ENCODE measurements around the gene SPTBN4.

The SPTBN4 gene

GRCh38 chr19:40510526-40511115, 43.8 kb downstream of the SPTBN4 start:
- Histone ChIP-seq H3K36me3 (ENCODE audit: insufficient read depth, insufficient read length, low read length) (no peaks in the 10 kb centered on the region), H3K9me3 (ENCODE audit: insufficient read depth, low read length) (peaks cover 6% of the 10 kb centered on the region; the same call in 1 of the 2 replicates), H3K4me3 (ENCODE audit: insufficient read length, low read depth) (no peak overlapping the region), H3K27me3 (ENCODE audit: insufficient read depth, insufficient read length) (peaks cover 58% of the 10 kb centered on the region), H3K4me1 (ENCODE audit: insufficient read depth, insufficient read length) (peaks cover 4% of the 10 kb centered on the region), H3K9ac (ENCODE audit: insufficient read length, low read depth) (no peak overlapping the region)
- TF ChIP-seq YY1 (IDR thresholded peaks at IDR 0.05; ENCODE audit: insufficient read depth, insufficient read length) (no peak), SUZ12 (IDR thresholded peaks at IDR 0.05; ENCODE audit: extremely low read depth, insufficient read depth, insufficient read length) (no peak), ZNF274 (IDR thresholded peaks at IDR 0.05; ENCODE audit: low read depth, low read length) (no peak)
- DNase-seq (ENCODE audit: low read depth, low spot score): no peak

- no peak overlapping the region for H3K4me3 ChIP-seq (ENCODE audit: insufficient read length, low read depth)
- no peaks in the 10 kb centered on the region for H3K36me3 ChIP-seq (ENCODE audit: insufficient read depth, insufficient read length, low read length)
- peaks cover 6% of the 10 kb centered on the region; the same call in 1 of the 2 replicates for H3K9me3 ChIP-seq (ENCODE audit: insufficient read depth, low read length)
- peaks cover 4% of the 10 kb centered on the region for H3K4me1 ChIP-seq (ENCODE audit: insufficient read depth, insufficient read length)
- DNase-seq (ENCODE audit: low read depth, low spot score): no peak
- TF ChIP-seq SUZ12 (IDR thresholded peaks at IDR 0.05; ENCODE audit: extremely low read depth, insufficient read depth, insufficient read length) (no peak), YY1 (IDR thresholded peaks at IDR 0.05; ENCODE audit: insufficient read depth, insufficient read length) (no peak), ZNF274 (IDR thresholded peaks at IDR 0.05; ENCODE audit: low read depth, low read length) (no peak)
- peaks cover 53% of the 10 kb centered on the region for H3K27me3 ChIP-seq (ENCODE audit: insufficient read depth, insufficient read length)
- H3K9ac ChIP-seq (ENCODE audit: insufficient read length, low read depth): no peak overlapping the region
Measured at GRCh38 chr19:40511487-40511886, 44.7 kb downstream of the SPTBN4 start.

GRCh38 chr19:40512110-40512472, 45.3 kb downstream of the SPTBN4 start:
- Histone ChIP-seq H3K4me1 (ENCODE audit: insufficient read depth, insufficient read length) (peaks cover 4% of the 10 kb centered on the region), H3K4me3 (ENCODE audit: insufficient read length, low read depth) (no peak overlapping the region), H3K27me3 (ENCODE audit: insufficient read depth, insufficient read length) (peaks cover 53% of the 10 kb centered on the region), H3K36me3 (ENCODE audit: insufficient read depth, insufficient read length, low read length) (no peaks in the 10 kb centered on the region), H3K9ac (ENCODE audit: insufficient read length, low read depth) (peak overlapping the region; percentile 45), H3K9me3 (ENCODE audit: insufficient read depth, low read length) (peaks cover 6% of the 10 kb centered on the region; the same call in 1 of the 2 replicates)
- TF ChIP-seq ZNF274 (IDR thresholded peaks at IDR 0.05; ENCODE audit: low read depth, low read length): no peak
- TF ChIP-seq SUZ12 (IDR thresholded peaks at IDR 0.05; ENCODE audit: extremely low read depth, insufficient read depth, insufficient read length): no peak
- TF ChIP-seq YY1 (IDR thresholded peaks at IDR 0.05; ENCODE audit: insufficient read depth, insufficient read length): no peak
- DNase-seq (ENCODE audit: low read depth, low spot score): no peak

GRCh38 chr19:40512473-40513344, 45.9 kb downstream of the SPTBN4 start:
- H3K4me3 ChIP-seq (ENCODE audit: insufficient read length, low read depth): peak overlapping the region; percentile 30

GRCh38 chr19:40513345-40513678, 46.5 kb downstream of the SPTBN4 start:
- Histone ChIP-seq H3K27me3 (ENCODE audit: insufficient read depth, insufficient read length) (peaks cover 61% of the 10 kb centered on the region), H3K36me3 (ENCODE audit: insufficient read depth, insufficient read length, low read length) (no peaks in the 10 kb centered on the region), H3K9me3 (ENCODE audit: insufficient read depth, low read length) (peaks cover 6% of the 10 kb centered on the region; the same call in 1 of the 2 replicates), H3K4me3 (ENCODE audit: insufficient read length, low read depth) (no peak overlapping the region), H3K4me1 (ENCODE audit: insufficient read depth, insufficient read length) (peaks cover 4% of the 10 kb centered on the region), H3K9ac (ENCODE audit: insufficient read length, low read depth) (no peak overlapping the region)
- no peak for TF ChIP-seq ZNF274 (IDR thresholded peaks at IDR 0.05; ENCODE audit: low read depth, low read length)
- TF ChIP-seq YY1 (IDR thresholded peaks at IDR 0.05; ENCODE audit: insufficient read depth, insufficient read length): no peak
- TF ChIP-seq SUZ12 (IDR thresholded peaks at IDR 0.05; ENCODE audit: extremely low read depth, insufficient read depth, insufficient read length): no peak
- DNase-seq (ENCODE audit: low read depth, low spot score): no peak

More at GRCh38 chr19:40512473-40513344, 45.9 kb downstream of the SPTBN4 start:
- Histone ChIP-seq H3K27me3 (ENCODE audit: insufficient read depth, insufficient read length) (peaks cover 58% of the 10 kb centered on the region), H3K4me1 (ENCODE audit: insufficient read depth, insufficient read length) (peaks cover 4% of the 10 kb centered on the region), H3K9me3 (ENCODE audit: insufficient read depth, low read length) (peaks cover 6% of the 10 kb centered on the region; the same call in 1 of the 2 replicates), H3K36me3 (ENCODE audit: insufficient read depth, insufficient read length, low read length) (no peaks in the 10 kb centered on the region), H3K9ac (ENCODE audit: insufficient read length, low read depth) (peak overlapping the region; percentile 45)
- DNase-seq (ENCODE audit: low read depth, low spot score): no peak
- TF ChIP-seq ZNF274 (IDR thresholded peaks at IDR 0.05; ENCODE audit: low read depth, low read length): no peak

GRCh38 chr19:40513741-40514315, 47.0 kb downstream of the SPTBN4 start:
- Histone ChIP-seq H3K4me3 (ENCODE audit: insufficient read length, low read depth) (no peak overlapping the region), H3K9ac (ENCODE audit: insufficient read length, low read depth) (no peak overlapping the region), H3K27me3 (ENCODE audit: insufficient read depth, insufficient read length) (peaks cover 67% of the 10 kb centered on the region), H3K9me3 (ENCODE audit: insufficient read depth, low read length) (peaks cover 9% of the 10 kb centered on the region; the same call in 1 of the 2 replicates), H3K36me3 (ENCODE audit: insufficient read depth, insufficient read length, low read length) (no peaks in the 10 kb centered on the region), H3K4me1 (ENCODE audit: insufficient read depth, insufficient read length) (peaks cover 4% of the 10 kb centered on the region)
- TF ChIP-seq YY1 (IDR thresholded peaks at IDR 0.05; ENCODE audit: insufficient read depth, insufficient read length) (no peak), ZNF274 (IDR thresholded peaks at IDR 0.05; ENCODE audit: low read depth, low read length) (no peak)
- no peak for DNase-seq (ENCODE audit: low read depth, low spot score)

- TF ChIP-seq SUZ12 (IDR thresholded peaks at IDR 0.05; ENCODE audit: extremely low read depth, insufficient read depth, insufficient read length) (no peak), YY1 (IDR thresholded peaks at IDR 0.05; ENCODE audit: insufficient read depth, insufficient read length) (no peak), ZNF274 (IDR thresholded peaks at IDR 0.05; ENCODE audit: low read depth, low read length) (no peak)
- peaks cover 68% of the 10 kb centered on the region for H3K27me3 ChIP-seq (ENCODE audit: insufficient read depth, insufficient read length)
- H3K9ac ChIP-seq (ENCODE audit: insufficient read length, low read depth): no peak overlapping the region
- no peaks in the 10 kb centered on the region for H3K36me3 ChIP-seq (ENCODE audit: insufficient read depth, insufficient read length, low read length)
- H3K4me3 ChIP-seq (ENCODE audit: insufficient read length, low read depth): no peak overlapping the region
- DNase-seq (ENCODE audit: low read depth, low spot score): no peak
- peaks cover 26% of the 10 kb centered on the region for H3K9me3 ChIP-seq (ENCODE audit: insufficient read depth, low read length)
- H3K4me1 ChIP-seq (ENCODE audit: insufficient read depth, insufficient read length): peaks cover 2% of the 10 kb centered on the region
Measured at GRCh38 chr19:40517248-40517647, 50.4 kb downstream of the SPTBN4 start.

Data from NT2/D1 (cell line).